IPS-NIHi7 (cell line): ENCODE data around the gene PCNX2.

Experiments
- DNase-seq: peaks from one replicate; pipeline ENCODE4 v3.0.0; 2012; ENCODE audit warnings: mixed read lengths; ENCODE audit errors: extremely low spot score

PCNX2 gene

GRCh38 chr1:233064988-233065387, 230.5 kb downstream of the PCNX2 start:
- no peak for DNase-seq

- DNase-seq, result no peak
Measured at GRCh38 chr1:233063462-233063861, 232.1 kb downstream of the PCNX2 start.

- DNase-seq, result no peak
Measured at GRCh38 chr1:233061265-233061664, 234.3 kb downstream of the PCNX2 start.

GRCh38 chr1:233060461-233060994, 235.0 kb downstream of the PCNX2 start:
- DNase-seq, result no peak

- no peak for DNase-seq
Measured at GRCh38 chr1:233057836-233058235, 237.7 kb downstream of the PCNX2 start.

GRCh38 chr1:233055879-233056641, 239.5 kb downstream of the PCNX2 start:
- no peak for DNase-seq

GRCh38 chr1:233045588-233045987, 249.9 kb downstream of the PCNX2 start:
- DNase-seq, result no peak

- no peak for DNase-seq
Measured at GRCh38 chr1:233042834-233043233, 252.7 kb downstream of the PCNX2 start.

- no peak for DNase-seq
Measured at GRCh38 chr1:233040494-233040893, 255.0 kb downstream of the PCNX2 start.

- no peak for DNase-seq
Measured at GRCh38 chr1:233038581-233038980, 256.9 kb downstream of the PCNX2 start.

- no peak for DNase-seq
Measured at GRCh38 chr1:233037843-233038242, 257.7 kb downstream of the PCNX2 start.

- DNase-seq, result no peak
Measured at GRCh38 chr1:233034836-233035235, 260.7 kb downstream of the PCNX2 start.

- no peak for DNase-seq
Measured at GRCh38 chr1:233033361-233033760, 262.2 kb downstream of the PCNX2 start.

GRCh38 chr1:233032916-233033315, 262.6 kb downstream of the PCNX2 start:
- no peak for DNase-seq

GRCh38 chr1:233031521-233031920, 264.0 kb downstream of the PCNX2 start:
- DNase-seq, result no peak

GRCh38 chr1:233027046-233027445, 268.5 kb downstream of the PCNX2 start:
- no peak for DNase-seq

GRCh38 chr1:233025567-233025966, 270.0 kb downstream of the PCNX2 start:
- no peak for DNase-seq

GRCh38 chr1:233025157-233025556, 270.4 kb downstream of the PCNX2 start:
- DNase-seq, result peak; percentile 88

GRCh38 chr1:233024199-233024598, 271.3 kb downstream of the PCNX2 start:
- no peak for DNase-seq

- DNase-seq, result no peak
Measured at GRCh38 chr1:233022246-233022645, 273.3 kb downstream of the PCNX2 start.

GRCh38 chr1:233020426-233020825, 275.1 kb downstream of the PCNX2 start:
- peak; percentile 43 for DNase-seq

GRCh38 chr1:233019778-233020325, 275.7 kb downstream of the PCNX2 start:
- no peak for DNase-seq

- DNase-seq, result no peak
Measured at GRCh38 chr1:233019083-233019482, 276.4 kb downstream of the PCNX2 start.
